GM19372 (cell line): Measurements from ENCODE around the gene NUFIP1.
"Not testable (repeated sequence)": the region's sequence is repeated elsewhere in the genome, so short reads cannot be mapped to it uniquely, and the experiment has no call there.

Experiments used
- ATAC-seq: cut with Tn5 transposase; IDR thresholded peaks from one replicate; pipeline ENCODE4 v1.9.1; 2021; ENCODE audit warnings: mild to moderate bottlenecking, low read depth, moderate library complexity; ENCODE audit not compliant: unreplicated experiment

NUFIP1 gene

GRCh38 chr13:44971656-44972595 is 17.3 kb downstream of the NUFIP1 start:
- no peak for ATAC-seq

- no peak for ATAC-seq
Measured at GRCh38 chr13:44969551-44970484, 19.5 kb downstream of the NUFIP1 start.

GRCh38 chr13:44968434-44968815 is 20.8 kb downstream of the NUFIP1 start:
- no peak for ATAC-seq

- no peak for ATAC-seq
Measured at GRCh38 chr13:44967704-44968433, 21.4 kb downstream of the NUFIP1 start.

GRCh38 chr13:44961997-44962396 is 27.3 kb downstream of the NUFIP1 start:
- no peak for ATAC-seq

- no peak for ATAC-seq
Measured at GRCh38 chr13:44955406-44955805, 33.9 kb downstream of the NUFIP1 start.

GRCh38 chr13:44954224-44954623 is 35.0 kb downstream of the NUFIP1 start:
- ATAC-seq, result no peak

- ATAC-seq, result no peak
Measured at GRCh38 chr13:44952671-44953070, 36.6 kb downstream of the NUFIP1 start.

GRCh38 chr13:44951184-44951583 is 38.1 kb downstream of the NUFIP1 start:
- ATAC-seq, result no peak

- not testable (repeated sequence) for ATAC-seq
Measured at GRCh38 chr13:44943411-44943810, 45.9 kb downstream of the NUFIP1 start.

GRCh38 chr13:44938854-44939253 is 50.4 kb downstream of the NUFIP1 start:
- no peak for ATAC-seq

GRCh38 chr13:44936246-44936645 is 53.0 kb downstream of the NUFIP1 start:
- ATAC-seq, result no peak

GRCh38 chr13:44934724-44935123 is 54.5 kb downstream of the NUFIP1 start:
- no peak for ATAC-seq

GRCh38 chr13:44932850-44933251 is 56.4 kb downstream of the NUFIP1 start:
- no peak for ATAC-seq

- ATAC-seq, result no peak
Measured at GRCh38 chr13:44932171-44932849, 57.0 kb downstream of the NUFIP1 start.

- no peak for ATAC-seq
Measured at GRCh38 chr13:44930963-44931623, 58.2 kb downstream of the NUFIP1 start.

GRCh38 chr13:44930280-44930679 is 59.0 kb downstream of the NUFIP1 start:
- ATAC-seq, result no peak

- ATAC-seq, result no peak
Measured at GRCh38 chr13:44929692-44930091, 59.6 kb downstream of the NUFIP1 start.

- no peak for ATAC-seq
Measured at GRCh38 chr13:44927968-44928367, 61.3 kb downstream of the NUFIP1 start.
